Activated naive CD4-positive, alpha-beta T cell treated with anti-CD3 and anti-CD28 coated beads, Interleukin-2, amount 50 U/mL, for 24 hours (primary cell): ENCODE results near the gene B4GALT5.
A peak's percentile ranks its signal among the peaks of the same experiment; 100 is the strongest.

Experiments used
- H3K27ac Mint-ChIP-seq: one replicate; pipeline ENCODE4 v1.8.0; 2021; ENCODE audit warnings: mild to moderate bottlenecking, mixed read lengths
- H3K27me3 Mint-ChIP-seq: one replicate; pipeline ENCODE4 v1.8.0; 2021; ENCODE audit warnings: mixed read lengths
- H3K36me3 Mint-ChIP-seq: one replicate; pipeline ENCODE4 v1.8.0; 2021; ENCODE audit warnings: mixed read lengths
- H3K4me1 Mint-ChIP-seq: one replicate; pipeline ENCODE4 v1.8.0; 2021; ENCODE audit warnings: mixed read lengths
- H3K4me3 Mint-ChIP-seq: one replicate; pipeline ENCODE4 v1.8.0; 2021; ENCODE audit warnings: mild to moderate bottlenecking, mixed read lengths
- H3K9me3 Mint-ChIP-seq: one replicate; pipeline ENCODE4 v1.8.0; 2021; ENCODE audit warnings: mixed read lengths

B4GALT5 gene

DNA sequence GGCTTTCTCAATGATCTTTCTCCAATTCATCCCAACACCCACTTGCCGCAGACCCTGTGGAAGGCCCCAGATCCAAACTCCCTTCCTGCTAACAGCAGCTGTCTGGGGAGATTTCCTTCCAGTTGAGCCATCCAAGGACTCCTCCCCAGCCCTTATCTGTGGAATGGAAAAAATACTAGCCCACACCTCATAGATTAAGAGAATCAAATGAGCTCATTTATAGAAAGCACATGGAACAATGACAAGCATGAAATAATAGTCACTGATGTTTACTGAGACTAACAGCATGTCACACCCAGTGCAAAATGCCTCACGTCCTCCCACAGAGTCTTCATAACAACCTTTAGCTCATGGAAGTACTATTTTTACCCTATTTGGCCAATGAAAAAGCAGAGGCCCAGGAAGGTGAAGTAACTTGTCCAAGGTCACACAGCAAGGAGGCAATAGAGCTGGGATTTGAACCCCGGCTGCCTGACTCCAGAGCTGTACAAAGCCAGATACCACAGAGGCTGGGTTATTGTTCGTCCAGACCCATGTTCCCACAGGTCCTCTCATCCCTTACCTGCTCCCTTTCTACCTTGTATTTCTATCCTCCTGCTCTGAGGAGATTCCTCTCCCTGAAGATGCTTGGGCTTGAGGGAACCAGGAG lies 122.3 kb downstream of the B4GALT5 start:
- Mint-ChIP-seq H3K27ac (peak overlapping the region; percentile 48), H3K4me1 (peaks cover 24% of the 10 kb centered on the region), H3K27me3 (no peaks in the 10 kb centered on the region), H3K36me3 (no peaks in the 10 kb centered on the region), H3K9me3 (no peaks in the 10 kb centered on the region), H3K4me3 (no peak overlapping the region)

DNA sequence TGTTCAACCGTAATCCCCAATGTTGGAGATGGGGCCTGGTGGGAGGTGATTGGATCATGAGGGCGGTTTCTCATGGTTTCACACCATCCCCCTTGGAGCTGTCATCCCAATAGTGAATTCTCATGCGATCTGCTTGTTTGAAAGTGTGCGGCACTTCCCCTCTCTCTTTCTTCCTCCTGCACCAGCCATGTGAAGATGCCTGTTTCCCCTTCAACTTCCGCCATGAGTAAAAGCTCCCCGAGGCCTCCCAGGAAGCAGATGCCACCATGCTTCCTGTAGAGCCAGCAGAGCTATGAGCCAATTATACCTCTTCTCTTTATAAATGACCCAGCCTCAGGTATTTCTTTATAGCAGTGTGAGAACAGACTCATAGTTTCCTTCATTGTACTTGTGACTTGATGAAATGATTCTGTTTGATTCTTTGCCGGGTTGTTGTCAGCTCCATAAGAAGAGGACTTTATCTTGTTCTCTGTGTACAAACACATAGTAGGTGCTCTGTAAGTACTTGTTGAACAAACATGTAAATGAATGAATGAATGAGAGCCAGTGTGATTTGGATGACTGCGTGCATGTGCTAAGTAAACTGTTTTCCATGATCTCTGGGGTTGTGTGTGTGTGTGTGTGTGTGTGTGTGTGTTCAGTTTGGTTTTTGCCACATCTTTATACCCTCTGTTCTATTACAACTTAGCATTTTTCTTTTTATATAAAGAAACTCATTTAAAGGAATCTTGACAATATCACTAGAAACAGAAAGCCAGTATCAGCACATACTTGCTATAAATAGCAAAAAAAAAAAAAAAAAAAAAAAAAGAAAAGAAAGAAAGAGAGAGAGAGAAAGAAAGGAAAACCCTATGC lies 123.3 kb downstream of the B4GALT5 start:
- peak overlapping the region; percentile 80 for H3K27ac Mint-ChIP-seq
- no peak overlapping the region for H3K4me3 Mint-ChIP-seq
- H3K9me3 Mint-ChIP-seq = no peaks in the 10 kb centered on the region

DNA sequence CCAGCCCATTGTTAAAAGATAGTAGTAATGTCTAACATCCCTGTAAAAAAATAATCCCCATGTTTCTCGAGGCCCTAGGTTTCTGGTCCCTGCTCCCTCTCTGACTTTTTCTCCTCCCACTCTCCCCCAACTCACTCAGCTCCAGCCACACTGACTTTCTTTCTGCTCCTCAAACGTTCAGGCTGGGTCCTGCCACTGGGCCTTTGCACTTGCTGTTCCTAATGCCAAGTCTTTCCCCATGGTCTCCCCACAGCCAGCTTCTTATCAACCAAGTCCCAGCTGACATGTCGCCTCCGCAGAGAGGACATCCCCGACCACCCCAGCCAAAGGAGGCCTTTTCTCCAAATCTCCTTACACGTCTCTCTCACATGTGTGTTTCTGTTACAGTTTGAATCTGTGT lies 123.9 kb downstream of the B4GALT5 start:
- Mint-ChIP-seq H3K4me3 (no peak overlapping the region), H3K4me1 (peaks cover 15% of the 10 kb centered on the region)

More for the DNA sequence above, 123.3 kb downstream of the B4GALT5 start:
- H3K27me3 Mint-ChIP-seq = no peaks in the 10 kb centered on the region
- no peaks in the 10 kb centered on the region for H3K36me3 Mint-ChIP-seq
- peaks cover 21% of the 10 kb centered on the region for H3K4me1 Mint-ChIP-seq

DNA sequence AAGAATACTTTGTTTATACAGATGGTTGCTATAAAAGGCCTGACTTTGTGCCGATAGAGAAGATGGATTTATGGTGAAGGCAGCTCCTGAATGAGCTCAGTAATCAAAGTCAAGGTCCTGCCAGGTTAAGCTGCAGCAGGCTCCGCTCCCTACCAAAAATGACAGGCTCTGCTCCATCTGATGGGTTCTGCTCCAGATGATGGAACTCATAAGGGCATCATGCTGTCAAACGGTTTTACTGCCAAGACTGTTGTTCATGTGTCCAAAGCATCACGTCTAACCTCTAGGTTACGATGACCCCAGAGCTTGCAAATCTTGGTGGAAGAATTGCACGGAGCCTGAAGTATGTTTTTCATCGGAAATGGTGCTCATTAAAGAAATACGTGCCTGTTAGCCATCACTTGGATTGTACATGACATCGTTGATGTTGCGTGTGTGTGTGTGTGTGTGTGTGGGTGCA lies 126.5 kb downstream of the B4GALT5 start:
- Mint-ChIP-seq H3K27ac (no peak overlapping the region), H3K9me3 (no peaks in the 10 kb centered on the region), H3K4me3 (no peak overlapping the region), H3K27me3 (peaks cover 3% of the 10 kb centered on the region), H3K36me3 (no peaks in the 10 kb centered on the region), H3K4me1 (peaks cover 6% of the 10 kb centered on the region)

More for the DNA sequence above, 123.9 kb downstream of the B4GALT5 start:
- no peaks in the 10 kb centered on the region for H3K36me3 Mint-ChIP-seq
- no peak overlapping the region for H3K27ac Mint-ChIP-seq
- H3K27me3 Mint-ChIP-seq = peaks cover under 1% of the 10 kb centered on the region
- no peaks in the 10 kb centered on the region for H3K9me3 Mint-ChIP-seq

DNA sequence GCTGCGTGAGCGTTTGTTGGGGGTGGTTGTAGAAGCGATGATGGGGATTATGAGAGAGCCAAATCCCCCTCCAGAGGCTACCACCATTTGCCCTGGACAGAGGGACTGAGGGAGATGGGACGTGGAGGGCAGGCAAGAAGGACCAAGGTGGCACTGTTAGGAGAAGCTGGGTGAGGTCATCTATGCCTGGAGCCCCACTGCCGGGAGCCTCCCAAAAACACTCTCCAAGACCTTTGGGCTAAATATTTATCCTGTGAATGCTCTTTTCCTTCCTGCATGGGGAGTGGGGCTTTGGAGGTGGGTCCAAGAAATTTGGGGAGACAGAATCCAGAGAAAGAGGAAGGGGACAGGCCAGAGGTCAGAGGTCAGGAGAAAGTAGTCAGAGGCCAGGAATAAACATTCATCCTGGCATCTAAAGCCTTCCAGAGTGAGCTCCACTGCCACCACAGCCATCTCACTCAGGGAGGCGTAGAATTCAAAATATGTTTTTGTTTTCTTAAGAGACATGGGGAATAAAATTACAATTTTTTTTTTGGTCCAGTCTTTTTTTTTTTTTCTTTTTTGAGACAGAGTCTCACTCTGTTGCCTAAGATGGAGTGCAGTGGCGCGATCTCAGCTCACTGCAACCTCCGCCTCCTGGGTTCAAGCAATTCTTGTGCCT lies 128.0 kb downstream of the B4GALT5 start:
- no peaks in the 10 kb centered on the region for H3K9me3 Mint-ChIP-seq
- H3K4me3 Mint-ChIP-seq = no peak overlapping the region
- H3K4me1 Mint-ChIP-seq = peaks cover 6% of the 10 kb centered on the region
- peaks cover 3% of the 10 kb centered on the region for H3K27me3 Mint-ChIP-seq
- H3K36me3 Mint-ChIP-seq = no peaks in the 10 kb centered on the region
- no peak overlapping the region for H3K27ac Mint-ChIP-seq

DNA sequence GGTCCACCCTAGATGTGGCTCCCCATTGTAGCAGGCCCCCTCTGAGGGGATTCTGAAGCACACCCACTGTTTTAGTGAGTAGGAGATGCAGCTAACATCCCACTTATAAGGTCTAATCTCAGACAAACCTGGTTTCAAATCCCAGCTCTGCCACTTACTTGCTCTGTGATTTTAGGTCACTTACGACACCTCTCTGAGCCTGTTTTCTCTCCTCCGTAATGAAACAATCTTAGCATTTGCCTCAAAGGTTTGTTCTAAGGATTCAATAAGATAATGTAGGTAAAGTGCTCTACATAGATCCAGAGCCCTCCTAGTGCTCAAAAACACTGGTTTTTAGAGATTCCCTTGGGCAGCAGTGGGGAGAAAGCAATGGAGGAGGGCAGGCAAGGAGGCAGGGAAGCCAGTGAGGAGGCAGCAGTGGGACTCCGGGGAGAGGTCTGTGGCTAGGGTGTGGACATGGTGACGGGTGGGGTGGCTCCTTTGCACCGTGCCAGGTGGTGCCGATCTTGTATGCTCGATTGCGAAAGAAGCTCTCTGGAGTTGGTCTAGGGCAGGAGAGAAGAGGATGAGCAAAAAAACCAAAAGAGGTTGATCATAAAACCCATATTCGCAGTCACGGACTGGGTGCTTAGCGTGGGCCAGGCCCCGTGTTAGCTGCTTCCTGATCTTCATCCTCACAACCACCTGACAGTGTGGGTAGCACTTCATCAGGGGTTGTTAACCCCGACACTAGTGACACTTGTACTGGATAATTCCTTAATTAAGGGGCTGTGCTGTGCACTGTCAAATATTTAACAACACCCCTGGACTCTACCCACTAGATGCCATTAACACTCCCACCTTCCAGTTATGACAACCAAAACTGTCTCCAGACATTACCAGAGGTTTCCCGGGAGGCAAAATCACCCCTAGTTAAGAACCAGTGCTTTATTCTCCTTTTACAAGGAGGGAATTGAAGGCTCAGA lies 129.0 kb downstream of the B4GALT5 start:
- Mint-ChIP-seq H3K36me3 (no peaks in the 10 kb centered on the region), H3K9me3 (no peaks in the 10 kb centered on the region), H3K27ac (no peak overlapping the region), H3K4me1 (no peaks in the 10 kb centered on the region), H3K27me3 (peaks cover 3% of the 10 kb centered on the region), H3K4me3 (no peak overlapping the region)

DNA sequence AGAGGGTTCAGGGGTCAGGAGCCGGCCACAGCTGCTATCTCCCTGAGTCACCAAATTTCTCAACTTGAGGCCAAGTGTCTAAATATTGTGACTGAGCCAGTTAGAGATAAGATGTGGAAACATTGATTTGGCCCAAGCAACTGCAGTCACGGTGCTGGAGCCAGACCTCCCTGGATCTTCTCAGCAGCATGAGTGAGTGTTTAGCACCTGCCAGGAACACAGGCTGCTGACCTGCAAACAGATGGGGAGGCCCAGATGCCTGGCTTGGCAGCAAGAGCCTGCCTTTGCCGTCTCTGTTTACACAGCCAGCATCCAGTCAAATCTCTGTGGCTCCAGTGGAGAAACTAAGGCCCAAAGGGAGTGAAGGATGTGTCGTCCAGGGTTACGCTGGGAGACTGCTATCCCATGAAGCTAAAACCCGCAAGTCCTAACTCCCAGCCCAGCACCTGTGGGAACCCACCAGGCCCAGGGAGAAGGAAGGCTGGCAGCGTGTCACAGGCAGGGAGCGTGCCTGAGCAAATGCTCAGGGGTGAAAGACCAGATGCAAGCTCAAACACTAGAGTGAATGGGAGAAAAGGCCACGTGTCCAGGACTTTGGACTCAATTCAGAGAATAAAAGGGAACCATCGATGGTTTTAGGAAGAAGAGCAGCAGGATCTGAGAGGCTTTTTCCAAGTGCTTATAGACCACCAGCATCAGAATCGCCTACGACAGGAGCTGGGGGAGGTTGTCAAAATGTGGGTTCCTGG lies 129.8 kb downstream of the B4GALT5 start:
- Mint-ChIP-seq H3K4me1 (no peaks in the 10 kb centered on the region), H3K27ac (no peak overlapping the region), H3K9me3 (no peaks in the 10 kb centered on the region), H3K27me3 (peaks cover 3% of the 10 kb centered on the region), H3K36me3 (no peaks in the 10 kb centered on the region), H3K4me3 (no peak overlapping the region)

DNA sequence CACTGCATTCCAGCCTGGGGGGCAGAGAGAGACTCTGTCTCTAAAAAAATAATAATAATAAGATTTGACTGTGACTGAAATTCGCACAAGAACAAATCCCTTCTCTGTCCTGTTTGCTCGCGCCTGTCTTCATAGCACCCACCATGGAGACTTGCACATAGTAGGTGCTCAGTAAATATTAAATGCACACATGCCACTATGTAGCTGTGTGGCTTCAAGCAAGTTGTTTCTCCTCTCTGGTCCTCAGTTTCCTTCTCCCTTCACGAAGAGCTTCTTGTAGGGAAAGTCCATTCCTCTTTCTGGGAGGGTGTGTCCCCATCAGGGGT lies 130.4 kb downstream of the B4GALT5 start:
- Mint-ChIP-seq H3K9me3 (no peaks in the 10 kb centered on the region), H3K4me1 (no peaks in the 10 kb centered on the region), H3K27ac (no peak overlapping the region), H3K27me3 (peaks cover 3% of the 10 kb centered on the region), H3K4me3 (no peak overlapping the region), H3K36me3 (no peaks in the 10 kb centered on the region)
